ENCODE measurements around the gene SLC2A1. TPM values are rescaled to one million over a fixed set of nuclear protein-coding genes. Genes with fewer than 3 reads are reported as not detected.

The SLC2A1 gene
- total RNA-seq, 2 donors from 2014 or later, result 25.0 to 51.5 TPM

- H3K9me3 ChIP-seq, result no peaks in the 10 kb centered on the region
- DNase-seq (ENCODE audit: low spot score), result no peak
- TF ChIP-seq CTCF (IDR thresholded peaks at IDR 0.05), result no peak
Observed at GRCh38 chr1:43002116-43002515, 43.4 kb upstream of the SLC2A1 start.

GRCh38 chr1:43001434-43001833 is 42.8 kb upstream of the SLC2A1 start:
- H3K27ac ChIP-seq, result no peak overlapping the region
- DNase-seq (ENCODE audit: low spot score), result no peak
- H3K4me1 ChIP-seq, result no peaks in the 10 kb centered on the region
- no peaks in the 10 kb centered on the region for H3K9me3 ChIP-seq
- no peaks in the 10 kb centered on the region for H3K36me3 ChIP-seq
- no peak overlapping the region for H3K4me3 ChIP-seq
- H3K27me3 ChIP-seq, result no peaks in the 10 kb centered on the region
- no peak for TF ChIP-seq CTCF (IDR thresholded peaks at IDR 0.05)

More at GRCh38 chr1:43002116-43002515, 43.4 kb upstream of the SLC2A1 start:
- H3K4me3 ChIP-seq, result no peak overlapping the region
- H3K4me1 ChIP-seq, result no peaks in the 10 kb centered on the region
- H3K36me3 ChIP-seq, result no peaks in the 10 kb centered on the region
- peaks cover 0 to 1% of the 10 kb centered on the region in 2 donors for H3K27me3 ChIP-seq
- no peak overlapping the region for H3K27ac ChIP-seq

GRCh38 chr1:43000271-43000670 is 41.6 kb upstream of the SLC2A1 start:
- no peak for TF ChIP-seq CTCF (IDR thresholded peaks at IDR 0.05)

GRCh38 chr1:42999308-42999707 is 40.6 kb upstream of the SLC2A1 start:
- Histone ChIP-seq H3K36me3 (no peaks in the 10 kb centered on the region), H3K9me3 (no peaks in the 10 kb centered on the region), H3K27me3 (no peaks in the 10 kb centered on the region), H3K4me3 (no peak overlapping the region), H3K27ac (no peak overlapping the region), H3K4me1 (no peaks in the 10 kb centered on the region)
- no peak for TF ChIP-seq CTCF (IDR thresholded peaks at IDR 0.05)
- DNase-seq (ENCODE audit: low spot score), result no peak

More at GRCh38 chr1:43000271-43000670, 41.6 kb upstream of the SLC2A1 start:
- Histone ChIP-seq H3K9me3 (no peaks in the 10 kb centered on the region), H3K36me3 (no peaks in the 10 kb centered on the region), H3K27me3 (no peaks in the 10 kb centered on the region), H3K27ac (no peak overlapping the region), H3K4me1 (no peaks in the 10 kb centered on the region), H3K4me3 (no peak overlapping the region)
- DNase-seq (ENCODE audit: low spot score), result no peak

GRCh38 chr1:42998386-42998785 is 39.7 kb upstream of the SLC2A1 start:
- H3K27ac ChIP-seq, result no peak overlapping the region
- H3K27me3 ChIP-seq, result no peaks in the 10 kb centered on the region
- TF ChIP-seq CTCF (IDR thresholded peaks at IDR 0.05), result no peak
- DNase-seq (ENCODE audit: low spot score), result no peak
- H3K9me3 ChIP-seq, result no peaks in the 10 kb centered on the region
- H3K4me1 ChIP-seq, result no peaks in the 10 kb centered on the region
- H3K36me3 ChIP-seq, result no peaks in the 10 kb centered on the region
- H3K4me3 ChIP-seq, result no peak overlapping the region

GRCh38 chr1:42996384-42996970 is 37.8 kb upstream of the SLC2A1 start:
- DNase-seq (ENCODE audit: low spot score), result no peak
- Histone ChIP-seq H3K4me3 (no peak overlapping the region), H3K9me3 (no peaks in the 10 kb centered on the region), H3K27me3 (no peaks in the 10 kb centered on the region), H3K36me3 (no peaks in the 10 kb centered on the region), H3K4me1 (no peaks in the 10 kb centered on the region), H3K27ac (no peak overlapping the region)
- TF ChIP-seq CTCF (IDR thresholded peaks at IDR 0.05), result no peak
